Stimulated activated CD8-positive, alpha-beta memory T cell treated with anti-CD3 and anti-CD28 coated beads, Interleukin-7, amount 100 ng/mL, for 24 hours (primary cell): Measurements from ENCODE around the gene OTULINL.

Experiments used
- DNase-seq: peaks from one replicate; pipeline ENCODE4 v3.0.0-alpha.2; 2020; ENCODE audit warnings: low read depth

The OTULINL gene

GRCh38 chr5:14600846-14601245 is 19.3 kb downstream of the OTULINL start:
- no peak for DNase-seq

DNA sequence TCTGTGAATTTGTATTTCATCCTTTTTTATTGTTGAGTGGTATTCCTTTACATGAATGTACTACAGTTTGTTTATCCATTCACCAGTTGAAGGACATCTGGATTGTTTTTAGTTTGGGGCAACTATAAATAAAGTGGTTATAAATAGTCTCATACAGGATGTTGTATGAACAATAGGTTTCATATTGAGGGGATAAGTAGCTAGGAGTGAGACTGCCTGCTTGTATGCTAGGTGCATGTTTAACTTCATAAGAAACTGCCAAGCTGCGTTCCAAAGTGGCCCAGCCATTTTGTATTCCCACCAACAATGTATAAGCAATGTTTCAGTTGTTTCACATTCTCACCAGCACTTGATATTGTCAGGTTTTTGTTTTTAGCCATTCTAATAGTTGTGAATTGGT is 21.5 kb downstream of the OTULINL start:
- DNase-seq: no peak

- DNase-seq: no peak
Observed at GRCh38 chr5:14607104-14607503, 25.5 kb downstream of the OTULINL start.

DNA sequence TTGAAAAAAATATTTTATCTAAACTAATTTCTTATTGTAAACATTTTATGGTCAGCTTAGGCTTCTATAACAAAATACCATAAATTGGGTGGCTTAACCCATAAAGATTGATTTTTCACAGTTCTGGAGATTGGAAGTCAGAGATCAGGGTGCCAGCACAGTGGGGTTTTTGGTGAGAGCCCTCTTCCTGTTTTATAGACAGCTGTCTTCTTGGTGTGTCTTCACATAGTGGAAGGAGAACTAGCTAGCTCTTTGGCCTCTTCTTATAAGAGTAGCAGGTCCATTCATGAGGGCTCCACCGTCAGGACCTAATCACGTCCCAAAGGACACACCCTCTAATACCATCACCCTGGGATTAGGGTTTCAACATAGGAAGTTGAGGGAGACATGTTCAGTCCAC is 26.6 kb downstream of the OTULINL start:
- no peak for DNase-seq

DNA sequence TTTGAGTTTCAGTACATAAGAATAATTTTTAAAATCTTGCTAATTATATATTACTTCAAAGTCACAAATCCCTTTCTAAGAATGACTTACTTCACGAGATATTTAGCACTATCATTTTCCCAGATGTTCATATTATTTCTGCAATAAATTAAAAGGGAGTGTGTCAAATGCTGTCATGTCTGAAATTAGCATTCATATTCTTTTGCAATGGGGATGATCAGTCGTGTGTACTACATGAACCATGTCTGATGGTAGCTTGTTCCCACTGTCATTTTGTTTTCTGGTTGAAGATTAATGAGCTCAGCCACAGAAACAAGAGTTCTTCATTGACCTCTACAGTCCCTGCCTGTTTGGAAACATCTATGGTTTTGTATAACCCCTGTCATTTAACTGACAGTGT is 30.1 kb downstream of the OTULINL start:
- no peak for DNase-seq

DNA sequence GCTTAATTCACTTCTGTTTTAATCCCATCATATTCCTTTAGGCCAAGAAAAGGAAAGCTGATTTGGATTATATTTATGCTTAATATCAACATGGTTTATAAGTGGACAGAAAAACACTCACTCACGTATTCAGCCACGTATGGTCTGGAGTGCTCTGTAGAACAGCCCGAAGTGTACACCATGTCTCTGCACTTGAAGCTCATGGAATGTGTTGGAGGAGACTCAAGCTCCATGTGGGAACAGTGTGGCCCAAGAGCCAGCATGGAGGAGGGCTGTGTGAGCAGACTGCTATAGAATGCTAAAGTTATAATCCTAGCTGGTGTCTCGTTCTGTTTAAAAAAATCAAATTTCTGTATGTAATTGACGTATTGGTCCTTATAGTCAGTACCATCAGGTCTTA is 32.9 kb downstream of the OTULINL start:
- DNase-seq: no peak

GRCh38 chr5:14615365-14615764 is 33.8 kb downstream of the OTULINL start:
- no peak for DNase-seq

DNA sequence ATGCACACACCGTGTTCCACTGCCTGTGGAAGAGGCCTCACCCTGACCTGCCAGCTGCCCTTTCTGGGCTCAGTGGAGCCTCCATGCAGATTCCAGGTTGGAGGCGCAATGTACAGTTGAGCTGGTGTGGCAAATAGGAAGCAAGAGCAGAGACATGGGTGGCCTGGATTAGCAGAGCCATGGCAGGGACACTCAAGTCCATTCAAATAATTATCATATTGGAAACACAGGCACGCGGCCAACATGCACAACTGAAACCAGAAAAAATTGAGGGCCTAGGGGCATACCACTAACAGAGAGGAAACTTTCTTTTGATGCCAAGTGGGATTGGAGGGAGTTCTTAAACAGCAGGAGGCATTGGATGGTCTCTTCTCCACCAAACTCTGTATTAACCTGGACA is 35.8 kb downstream of the OTULINL start:
- DNase-seq: no peak

- DNase-seq: no peak
Observed at GRCh38 chr5:14627270-14627669, 45.7 kb downstream of the OTULINL start.

GRCh38 chr5:14628346-14628745 is 46.8 kb downstream of the OTULINL start:
- DNase-seq: peak; percentile 36

GRCh38 chr5:14630671-14631070 is 49.1 kb downstream of the OTULINL start:
- DNase-seq: no peak

DNA sequence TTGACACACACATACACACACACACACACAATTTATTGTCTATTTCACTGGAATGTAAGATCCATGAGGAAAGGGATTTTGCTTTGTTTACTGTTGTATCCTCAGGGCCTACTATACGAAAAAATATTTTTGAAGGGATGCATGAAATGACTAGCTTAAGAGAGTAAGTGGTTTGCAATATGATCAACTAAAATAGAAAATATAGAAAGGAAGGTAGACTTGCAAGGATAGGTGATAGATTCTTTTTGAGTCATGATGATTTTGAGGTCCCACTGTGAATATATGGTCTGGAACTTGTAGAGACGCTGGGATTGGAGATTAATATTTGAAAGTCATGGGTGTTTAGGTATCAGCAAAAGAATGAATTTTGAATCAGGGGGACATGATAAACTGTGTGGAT is 54.1 kb downstream of the OTULINL start:
- DNase-seq: no peak

- no peak for DNase-seq
Observed at GRCh38 chr5:14640765-14641164, 59.2 kb downstream of the OTULINL start.

DNA sequence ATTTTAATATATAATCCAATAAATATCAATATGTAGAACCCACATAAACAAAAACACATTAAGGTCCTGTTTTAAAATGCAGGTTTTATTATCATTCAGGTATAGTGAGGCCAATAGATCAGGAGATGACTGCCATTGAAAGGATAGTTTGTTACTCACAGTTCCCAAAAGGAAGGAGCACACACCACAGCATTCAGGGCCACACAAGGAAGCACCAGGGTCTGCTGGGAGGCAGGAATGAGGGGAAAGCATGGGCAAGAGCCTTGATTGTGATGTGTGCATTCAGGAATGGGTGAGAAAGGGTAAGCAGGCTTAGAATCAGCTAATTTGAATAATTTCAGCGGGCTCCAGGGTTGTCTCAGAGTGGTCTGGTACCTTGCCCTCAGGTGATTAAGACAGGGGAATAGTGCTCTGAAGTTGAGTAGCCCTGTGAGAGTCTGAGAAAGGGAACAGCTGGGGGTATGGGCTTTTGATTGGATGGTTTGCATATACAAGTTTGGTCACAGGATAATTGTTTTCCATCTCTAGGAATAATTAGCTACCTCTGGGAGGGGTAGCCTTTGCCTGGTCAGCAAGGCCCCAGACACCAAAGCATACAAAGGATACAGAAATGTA is 63.1 kb downstream of the OTULINL start:
- no peak for DNase-seq

GRCh38 chr5:14650052-14650451 is 68.5 kb downstream of the OTULINL start:
- no peak for DNase-seq

GRCh38 chr5:14655146-14655741 is 73.7 kb downstream of the OTULINL start:
- DNase-seq: no peak

DNA sequence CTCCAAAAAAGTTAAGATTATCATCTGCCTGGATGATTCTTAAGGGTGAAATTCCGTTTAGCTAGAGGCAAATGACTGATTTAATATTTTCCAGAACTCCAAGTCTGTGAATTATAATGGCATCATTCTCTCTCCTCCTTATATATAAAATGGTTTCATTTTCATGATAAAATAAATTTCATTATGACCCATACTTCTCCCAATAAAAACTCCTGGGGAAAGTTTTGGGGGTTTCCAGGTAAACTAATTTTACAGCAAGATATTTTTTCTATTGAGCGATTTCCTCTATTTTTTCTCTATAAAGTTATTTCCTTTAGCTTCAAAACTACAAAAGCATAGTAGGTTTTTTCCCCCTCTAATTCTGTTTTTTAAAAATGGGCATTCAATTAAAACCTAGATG is 75.3 kb downstream of the OTULINL start:
- no peak for DNase-seq

GRCh38 chr5:14659821-14660607 is 78.4 kb downstream of the OTULINL start:
- DNase-seq: no peak

GRCh38 chr5:14660833-14661232 is 79.2 kb downstream of the OTULINL start:
- DNase-seq: no peak
